ENCODE results near the gene GSG1. TPM values are rescaled to one million over a fixed set of nuclear protein-coding genes. Genes with fewer than 3 reads are reported as not detected.

Gene GSG1
- total RNA-seq, 4 donors from 2014 or later: not detected

DNA sequence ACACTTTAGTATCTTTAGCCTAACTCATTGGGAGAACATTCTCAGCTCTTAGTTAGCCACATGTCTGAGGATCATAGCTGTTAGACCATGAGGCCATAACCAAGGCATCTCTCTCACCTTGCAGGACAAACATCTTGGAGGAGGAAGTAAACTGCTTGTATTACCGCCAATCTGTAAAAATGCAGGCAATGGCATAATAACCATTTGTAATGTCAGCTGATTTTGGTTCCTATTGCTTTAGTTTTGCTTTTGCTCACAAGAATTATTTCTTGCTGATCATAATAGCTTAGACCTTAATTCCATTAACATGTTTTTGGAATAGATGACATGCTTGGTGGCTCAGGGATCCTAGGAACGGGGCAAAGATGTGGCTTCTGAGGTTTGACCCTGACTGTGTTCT, 16.4 kb upstream of the GSG1 start:
- H3K27ac ChIP-seq: no peak overlapping the region
- no peaks in the 10 kb centered on the region for H3K27me3 ChIP-seq
- no peak overlapping the region for H3K4me3 ChIP-seq
- no peak for ATAC-seq
- H3K36me3 ChIP-seq: no peaks in the 10 kb centered on the region
- TF ChIP-seq POLR2A (IDR thresholded peaks at IDR 0.05) (no peak), POLR2AphosphoS5 (IDR thresholded peaks at IDR 0.05) (no peak), CTCF (IDR thresholded peaks at IDR 0.05) (no peak), EP300 (IDR thresholded peaks at IDR 0.05) (no peak)
- WGBS, 2 donors (ENCODE audit: low coverage in 1 of 2): 94 to 100% methylated on average over 2 of the region's 2 CpGs
- no peaks in the 10 kb centered on the region for H3K9me3 ChIP-seq
- H3K4me1 ChIP-seq: peaks cover 0 to 11% (median 0%) of the 10 kb centered on the region in 3 donors

- H3K27ac ChIP-seq: peak overlapping the region in 2 of 4 donors; percentile 12 to 53
- no peak for ATAC-seq
Measured at GRCh38 chr12:13117029-13117428, 13.6 kb upstream of the GSG1 start.

DNA sequence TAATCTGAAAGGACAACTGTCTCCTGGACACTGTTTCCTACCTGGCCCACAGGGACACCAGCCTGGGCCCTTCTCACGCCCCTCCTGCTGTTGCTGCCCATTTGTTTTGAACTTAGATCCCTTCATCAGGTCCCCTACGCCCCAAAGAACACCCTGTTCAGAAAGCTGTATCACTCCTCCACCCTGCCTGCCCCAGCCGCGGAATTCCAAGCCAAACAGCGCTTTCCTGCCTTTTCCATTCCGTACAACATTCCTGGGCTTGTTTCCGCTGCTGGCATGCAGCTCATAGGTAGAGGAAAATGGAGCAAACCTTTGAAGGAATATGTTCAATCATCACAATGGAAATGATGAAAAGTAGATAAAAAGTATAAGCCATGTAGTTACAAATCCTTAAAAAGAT, 12.8 kb upstream of the GSG1 start:
- H3K4me1 ChIP-seq: peaks cover 0 to 11% (median 0%) of the 10 kb centered on the region in 3 donors
- H3K27me3 ChIP-seq: no peaks in the 10 kb centered on the region
- H3K36me3 ChIP-seq: no peaks in the 10 kb centered on the region
- H3K27ac ChIP-seq: peak overlapping the region in 1 of 4 donors; percentile 53
- ATAC-seq: peak; percentile 59
- WGBS, 2 donors (ENCODE audit: low coverage in 1 of 2): 72 to 77% methylated on average over 2 to 7 of the region's 7 CpGs
- H3K9me3 ChIP-seq: no peaks in the 10 kb centered on the region
- no peak for TF ChIP-seq POLR2A (IDR thresholded peaks at IDR 0.05)
- no peak for TF ChIP-seq POLR2AphosphoS5 (IDR thresholded peaks at IDR 0.05)
- no peak for TF ChIP-seq EP300 (IDR thresholded peaks at IDR 0.05)
- no peak for TF ChIP-seq CTCF (IDR thresholded peaks at IDR 0.05)
- no peak overlapping the region for H3K4me3 ChIP-seq

More at GRCh38 chr12:13117029-13117428, 13.6 kb upstream of the GSG1 start:
- Histone ChIP-seq H3K9me3 (no peaks in the 10 kb centered on the region), H3K27me3 (no peaks in the 10 kb centered on the region), H3K36me3 (no peaks in the 10 kb centered on the region), H3K4me3 (no peak overlapping the region), H3K4me1 (peaks cover 0 to 11% (median 0%) of the 10 kb centered on the region in 3 donors)
- TF ChIP-seq POLR2A (IDR thresholded peaks at IDR 0.05) (no peak), CTCF (IDR thresholded peaks at IDR 0.05) (no peak), POLR2AphosphoS5 (IDR thresholded peaks at IDR 0.05) (no peak)
- 41 to 45% methylated on average over 6 of the region's 6 CpGs for WGBS, 2 donors (ENCODE audit: low coverage in 1 of 2)

- H3K27ac ChIP-seq: no peak overlapping the region
- ATAC-seq: no peak
Measured at GRCh38 chr12:13114251-13115052, 11.0 kb upstream of the GSG1 start.

More at GRCh38 chr12:13114251-13115052, 11.0 kb upstream of the GSG1 start:
- Histone ChIP-seq H3K36me3 (no peaks in the 10 kb centered on the region), H3K27me3 (no peaks in the 10 kb centered on the region), H3K4me1 (peaks cover 0 to 11% (median 0%) of the 10 kb centered on the region in 3 donors), H3K4me3 (no peak overlapping the region), H3K9me3 (no peaks in the 10 kb centered on the region)
- TF ChIP-seq POLR2AphosphoS5 (IDR thresholded peaks at IDR 0.05): no peak
- TF ChIP-seq EP300 (IDR thresholded peaks at IDR 0.05): no peak
- no peak for TF ChIP-seq POLR2A (IDR thresholded peaks at IDR 0.05)
- no peak for TF ChIP-seq CTCF (IDR thresholded peaks at IDR 0.05)
- WGBS, 2 donors (ENCODE audit: low coverage in 1 of 2): 55 to 67% methylated on average over 9 to 12 of the region's 15 CpGs
